ENCODE measurements around the gene ZNF584. TPM values are rescaled to one million over a fixed set of nuclear protein-coding genes. Genes with fewer than 3 reads are reported as not detected.

Gene ZNF584
- total and polyA plus RNA-seq, 2 donors (not counting 3 experiments of a cell fraction or from before 2014, with no cell fraction given): 5.9 to 12.4 TPM

- Histone ChIP-seq H3K36me3 (ENCODE audit: control insufficient read depth in 2 of 2, extremely low read depth in 1 of 2, insufficient read depth in 2 of 2, low read length in 2 of 2) (no peaks in the 10 kb centered on the region), H3K9me1 (replicated peaks; ENCODE audit: control insufficient read depth, extremely low read depth, insufficient read depth, low read length) (no peaks in the 10 kb centered on the region), H4K20me1 (replicated peaks; ENCODE audit: control insufficient read depth, extremely low read depth, insufficient read depth, low read length) (no peaks in the 10 kb centered on the region), H3K9me3 (replicated peaks; ENCODE audit: control insufficient read depth, insufficient read depth, low read length) (no peaks in the 10 kb centered on the region), H3K9ac (replicated peaks; ENCODE audit: extremely low read depth, insufficient read depth, low read length) (no peak overlapping the region), H2AFZ (ENCODE audit: low read depth, low read length) (peak overlapping the region; percentile 91), H3K27ac (ENCODE audit: insufficient read depth, low read depth, low read length) (no peak overlapping the region), H3K4me1 (ENCODE audit: control insufficient read depth, extremely low read depth, insufficient read depth, low read length) (peaks cover 12% of the 10 kb centered on the region), H3K4me3 (replicated peaks in 1 of 3; ENCODE audit: insufficient read depth in 1 of 3, low read depth in 1 of 3, low read length in 3 of 3) (peak overlapping the region in 2 of 3 experiments; percentile 41 to 43), H3K4me2 (ENCODE audit: insufficient read depth, low read length) (peak overlapping the region; percentile 59), H3K27me3 (ENCODE audit: control insufficient read depth in 2 of 2, insufficient read depth in 2 of 2, low read length in 2 of 2) (no peaks in the 10 kb centered on the region), H3K79me2 (ENCODE audit: control insufficient read depth, insufficient read depth, low read length) (no peaks in the 10 kb centered on the region)
- dilution Hi-C loops (cut with MboI; ENCODE audit: extremely low pct_ligation_motif_present, low sequenced_read_pairs): no loop called here
- CTCF ChIA-PET: no interaction called here
- DNase-seq (ENCODE audit: low read depth, low spot score) (no peak), FAIRE-seq (no peak)
- BruUV-seq (replicated peaks): no TSS peak
- POLR2A ChIA-PET: no interaction called here
- intact Hi-C loops (cut with micrococcal nuclease): loop anchor here (2.0 kb wide), 1 partner anchor 14 kb away; the partner anchor contains the start of gene RPS5
- TF ChIP-seq FOS (IDR thresholded peaks at IDR 0.05; ENCODE audit: borderline replicate concordance, insufficient read depth, low read length): no peak
- no peak for TF ChIP-seq CTCF (IDR thresholded peaks at IDR 0.05; ENCODE audit: extremely low read depth in 1 of 2, insufficient read depth in 1 of 2, low read depth in 1 of 2, low read length in 2 of 2)
- no peak for TF ChIP-seq POLR2AphosphoS5 (IDR thresholded peaks at IDR 0.05; ENCODE audit: insufficient read depth, low read depth, low read length)
- TF ChIP-seq POLR2A (IDR thresholded peaks at IDR 0.05; ENCODE audit: low read depth, low read length): no peak
- TF ChIP-seq, protein P1, sequence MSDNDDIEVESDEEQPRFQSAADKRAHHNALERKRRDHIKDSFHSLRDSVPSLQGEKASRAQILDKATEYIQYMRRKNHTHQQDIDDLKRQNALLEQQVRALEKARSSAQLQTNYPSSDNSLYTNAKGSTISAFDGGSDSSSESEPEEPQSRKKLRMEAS (IDR thresholded peaks at IDR 0.05; ENCODE audit: insufficient read depth, insufficient read length): no peak
- no peak for TF ChIP-seq JUN (IDR thresholded peaks at IDR 0.05; ENCODE audit: borderline replicate concordance, insufficient read depth, insufficient read length, low read depth)
- TF ChIP-seq MYC (IDR thresholded peaks at IDR 0.05; ENCODE audit: low read depth, low read length): no peak
- no peak for TF ChIP-seq GATA2 (IDR thresholded peaks at IDR 0.05; ENCODE audit: insufficient read depth, insufficient read length, low read depth, low read length)
- no peak for TF ChIP-seq EZH2 (IDR thresholded peaks at IDR 0.05; ENCODE audit: borderline replicate concordance, low read depth, low read length, severe bottlenecking)
Measured at GRCh38 chr19:58400316-58400915, 8.0 kb upstream of the ZNF584 start.

All from endothelial cell of umbilical vein (primary cell).